ENCODE results near the gene MYG1.
A peak's percentile ranks its signal among the peaks of the same experiment; 100 is the strongest.
"Not testable (repeated sequence)": the region's sequence is repeated elsewhere in the genome, so short reads cannot be mapped to it uniquely, and the experiment has no call there.

The MYG1 gene

DNA sequence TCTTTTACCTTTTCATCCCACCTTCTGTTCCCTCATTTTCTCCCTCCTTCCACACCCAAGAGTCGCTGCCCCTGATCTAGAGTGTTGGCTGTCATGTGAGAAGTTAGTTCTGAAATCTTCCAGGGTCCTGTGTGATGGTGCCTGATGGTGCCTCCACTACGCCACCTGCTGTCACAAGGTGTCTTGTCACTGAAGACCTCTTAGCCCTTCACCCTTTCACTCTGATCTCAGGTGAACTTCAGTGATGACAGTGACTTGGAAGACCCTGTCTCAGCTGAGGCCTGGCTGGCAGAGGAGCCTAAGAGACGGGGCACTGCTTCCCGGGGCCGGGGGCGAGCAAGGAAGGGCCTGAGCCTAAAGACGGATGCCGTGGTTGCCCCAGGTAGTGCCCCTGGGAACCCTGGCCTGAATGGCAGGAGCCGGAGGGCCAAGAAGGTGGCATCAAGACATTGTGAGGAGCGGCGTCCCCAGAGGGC, 11.7 kb upstream of the MYG1 start:
- peak; percentile 68 for DNase-seq

DNA sequence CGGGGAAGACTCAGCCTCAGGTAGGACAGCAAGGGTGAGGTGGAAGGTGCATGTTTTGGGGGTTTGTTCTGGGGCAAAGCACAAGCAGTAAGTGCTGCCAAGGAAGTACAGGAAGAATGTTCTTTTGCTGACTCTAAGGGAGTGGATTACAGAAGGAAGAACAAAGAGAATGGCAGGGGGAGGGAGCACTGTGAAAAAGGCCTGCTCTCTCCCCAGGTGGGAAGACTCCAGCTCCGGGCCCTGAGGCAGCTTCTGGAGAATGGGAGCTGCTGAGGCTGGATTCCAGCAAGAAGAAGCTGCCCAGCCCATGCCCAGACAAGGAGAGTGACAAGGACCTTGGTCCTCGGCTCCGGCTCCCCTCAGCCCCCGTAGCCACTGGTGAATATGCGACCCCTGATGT, 11.2 kb upstream of the MYG1 start:
- DNase-seq = no peak

GRCh38 chr12:53289891-53290290, 9.6 kb upstream of the MYG1 start:
- no peak for DNase-seq

GRCh38 chr12:53290661-53291060, 8.8 kb upstream of the MYG1 start:
- DNase-seq = no peak

GRCh38 chr12:53292426-53292825, 7.1 kb upstream of the MYG1 start:
- no peak for DNase-seq

DNA sequence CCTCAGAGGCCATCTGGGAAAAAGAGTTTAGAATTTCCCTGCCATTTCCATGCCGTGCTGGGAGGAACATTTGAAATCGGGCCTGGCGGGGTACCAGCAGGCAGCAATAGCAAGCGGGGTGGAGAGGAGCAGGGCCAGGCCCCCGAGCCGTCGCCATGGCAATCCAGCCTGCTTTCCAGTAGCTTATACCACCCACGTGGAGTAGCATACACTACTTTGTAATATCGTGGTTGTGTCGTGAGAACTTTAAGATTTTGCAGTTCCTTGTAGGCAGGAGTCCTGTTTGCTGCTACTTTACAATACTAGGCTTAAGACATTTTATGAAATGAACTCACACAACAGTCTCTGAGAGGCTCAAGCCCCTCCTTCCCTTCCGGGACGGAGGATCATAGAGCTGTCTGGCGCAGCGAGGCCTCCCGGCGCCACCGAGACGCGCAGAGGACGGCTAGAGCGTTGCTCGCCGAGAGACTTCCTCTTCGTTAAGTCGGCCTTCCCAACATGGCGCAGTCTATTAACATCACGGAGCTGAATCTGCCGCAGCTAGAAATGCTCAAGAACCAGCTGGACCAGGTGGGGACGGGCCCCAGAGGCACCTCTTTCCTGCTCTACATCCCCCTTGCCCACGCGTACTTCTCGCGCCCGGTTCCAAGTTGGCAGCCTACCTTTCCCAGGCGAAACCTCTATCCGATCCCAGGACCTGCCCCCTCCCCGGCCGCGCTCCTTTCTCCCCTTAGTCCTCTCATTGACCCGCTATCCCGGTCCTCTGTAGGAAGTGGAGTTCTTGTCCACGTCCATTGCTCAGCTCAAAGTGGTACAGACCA, 4.2 kb upstream of the MYG1 start, which contains the start of gene PFDN5:
Gene PFDN5, plus strand, starts transcription at position 473 of the 821 bp plus-strand sequence. Its CDS starts 26 bp downstream, at position 499.
- peak; percentile 88 for DNase-seq

GRCh38 chr12:53295891-53296219, 3.6 kb upstream of the MYG1 start:
- no peak for DNase-seq

GRCh38 chr12:53297106-53297505, 2.4 kb upstream of the MYG1 start:
- not testable (repeated sequence) for DNase-seq

DNA sequence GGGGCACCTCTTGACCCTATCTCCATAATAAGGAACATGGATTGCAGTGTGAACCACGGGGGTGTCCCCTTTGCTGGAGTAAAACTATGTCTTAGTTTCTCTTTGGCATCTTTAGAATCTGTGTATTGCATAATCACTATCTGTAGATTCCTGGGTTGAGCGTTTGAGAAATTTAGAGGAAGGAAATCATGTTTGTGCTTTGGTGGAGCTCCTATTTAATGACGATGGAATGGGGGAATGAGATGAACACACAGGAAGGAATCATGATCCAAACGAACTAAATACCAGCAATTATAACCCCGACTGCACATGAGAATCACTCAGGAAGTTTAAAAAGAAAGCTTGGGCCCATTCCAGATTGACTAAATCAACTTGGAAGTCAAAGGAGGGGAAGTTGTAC, 1.3 kb upstream of the MYG1 start:
- DNase-seq = peak in 1 of 2 experiments; percentile 28

DNA sequence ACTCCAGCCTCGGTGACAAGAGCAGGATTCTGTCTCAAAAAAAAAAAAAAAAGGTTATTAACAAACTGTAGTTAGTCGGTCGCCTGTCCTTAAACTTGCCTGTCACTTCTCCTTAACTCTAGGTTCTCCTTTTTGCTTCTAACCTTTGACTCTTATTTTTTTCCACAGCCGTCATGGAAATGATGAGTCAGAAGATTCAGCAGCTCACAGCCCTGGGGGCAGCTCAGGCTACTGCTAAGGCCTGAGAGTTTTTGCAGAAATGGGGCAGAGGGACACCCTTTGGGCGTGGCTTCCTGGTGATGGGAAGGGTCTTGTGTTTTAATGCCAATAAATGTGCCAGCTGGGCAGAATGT, 418 bp upstream of the MYG1 start:
- DNase-seq = peak; percentile 55 to 57

GRCh38 chr12:53300187-53300586, 692 bp downstream of the MYG1 start:
- DNase-seq = no peak

- DNase-seq = no peak
Observed at GRCh38 chr12:53302903-53303302, 3.4 kb downstream of the MYG1 start.

DNA sequence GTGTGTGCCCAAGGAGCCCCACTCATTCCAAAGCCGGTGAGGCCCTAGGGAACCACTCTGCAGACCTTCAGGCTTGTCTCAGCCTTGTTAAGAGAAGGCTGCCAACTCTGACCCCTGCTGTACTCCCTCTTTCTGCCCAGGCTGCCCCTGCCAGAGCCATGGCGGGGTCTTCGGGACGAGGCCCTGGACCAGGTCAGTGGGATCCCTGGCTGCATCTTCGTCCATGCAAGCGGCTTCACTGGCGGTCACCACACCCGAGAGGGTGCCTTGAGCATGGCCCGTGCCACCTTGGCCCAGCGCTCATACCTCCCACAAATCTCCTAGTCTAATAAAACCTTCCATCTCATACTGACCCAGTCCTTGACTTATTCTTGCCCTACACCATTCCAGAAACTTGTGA, 7.3 kb downstream of the MYG1 start:
- no peak for DNase-seq

GRCh38 chr12:53308276-53308675, 8.8 kb downstream of the MYG1 start:
- no peak for DNase-seq

GRCh38 chr12:53313996-53314395, 14.5 kb downstream of the MYG1 start:
- peak; percentile 23 to 35 for DNase-seq

DNA sequence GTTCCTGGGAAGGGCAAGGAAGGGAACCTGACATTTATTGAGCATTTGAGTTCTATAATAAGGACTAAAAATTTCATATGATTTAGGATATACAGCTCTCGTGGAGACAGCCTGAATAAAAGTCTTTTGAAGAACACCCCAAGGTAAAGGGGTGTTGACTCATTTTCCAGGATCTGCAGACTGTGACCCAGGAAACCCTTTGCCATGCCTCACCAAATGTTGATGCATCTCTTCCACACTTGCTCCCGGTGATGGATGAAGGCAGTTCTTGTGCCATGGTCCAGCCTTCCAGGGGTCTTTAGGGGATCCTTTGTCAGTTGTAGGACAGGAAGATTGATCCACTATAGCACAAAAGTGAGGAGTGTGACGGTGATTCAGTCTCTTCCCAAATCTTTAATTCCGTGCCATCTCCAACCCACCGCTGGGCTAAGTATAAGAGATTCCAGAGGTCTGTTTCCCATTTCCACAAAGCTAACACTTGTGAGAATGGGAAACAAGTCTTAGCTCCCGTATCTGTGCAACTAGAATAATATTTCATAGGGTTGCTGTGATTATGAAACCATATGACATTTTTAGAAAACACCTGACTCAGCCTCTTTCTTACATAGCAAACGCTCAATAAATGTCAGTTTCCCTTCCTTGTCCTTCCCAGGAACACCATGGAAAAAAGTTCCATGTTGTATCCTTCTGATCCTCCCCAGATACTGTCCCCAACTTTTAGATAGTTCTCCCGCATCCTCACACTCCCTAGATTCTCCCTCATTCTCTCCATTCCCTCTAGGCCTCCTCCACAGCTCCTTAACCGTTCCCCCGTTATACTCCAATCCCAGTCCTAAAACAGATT, 21.1 kb downstream of the MYG1 start:
- DNase-seq = no peak

GRCh38 chr12:53324113-53324778, 24.8 kb downstream of the MYG1 start:
- DNase-seq = peak; percentile 69 to 75

- peak; percentile 75 to 81 for DNase-seq
Observed at GRCh38 chr12:53324779-53325510, 25.4 kb downstream of the MYG1 start.

DNA sequence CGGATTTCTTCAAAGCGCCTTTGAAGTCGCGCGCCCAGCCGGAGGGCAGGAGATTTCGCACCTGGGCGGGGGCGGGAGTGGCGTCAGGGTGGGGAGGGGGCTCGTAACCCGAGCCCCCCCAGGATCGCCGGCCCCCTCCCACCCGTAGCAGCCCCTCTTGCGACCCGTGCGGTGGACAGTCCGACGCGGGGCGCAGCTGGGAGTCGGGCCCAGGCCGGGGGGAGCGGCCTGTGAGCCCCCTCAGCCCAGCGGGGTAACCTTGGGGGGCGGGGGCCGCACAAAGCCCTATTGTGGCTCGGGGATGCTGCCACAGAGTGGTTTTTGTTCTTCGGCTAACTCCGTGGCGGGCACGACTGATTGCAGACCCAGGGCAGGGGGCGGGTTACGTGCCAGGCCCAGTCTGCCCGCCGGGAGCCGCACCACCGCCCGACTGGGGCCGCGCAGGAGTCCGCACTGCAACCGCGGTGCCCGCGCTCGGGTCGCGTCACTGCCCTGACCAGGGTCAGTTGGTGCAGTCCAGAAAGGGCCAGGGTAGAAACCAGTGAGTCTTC, 26.1 kb downstream of the MYG1 start:
- DNase-seq = no peak

DNA sequence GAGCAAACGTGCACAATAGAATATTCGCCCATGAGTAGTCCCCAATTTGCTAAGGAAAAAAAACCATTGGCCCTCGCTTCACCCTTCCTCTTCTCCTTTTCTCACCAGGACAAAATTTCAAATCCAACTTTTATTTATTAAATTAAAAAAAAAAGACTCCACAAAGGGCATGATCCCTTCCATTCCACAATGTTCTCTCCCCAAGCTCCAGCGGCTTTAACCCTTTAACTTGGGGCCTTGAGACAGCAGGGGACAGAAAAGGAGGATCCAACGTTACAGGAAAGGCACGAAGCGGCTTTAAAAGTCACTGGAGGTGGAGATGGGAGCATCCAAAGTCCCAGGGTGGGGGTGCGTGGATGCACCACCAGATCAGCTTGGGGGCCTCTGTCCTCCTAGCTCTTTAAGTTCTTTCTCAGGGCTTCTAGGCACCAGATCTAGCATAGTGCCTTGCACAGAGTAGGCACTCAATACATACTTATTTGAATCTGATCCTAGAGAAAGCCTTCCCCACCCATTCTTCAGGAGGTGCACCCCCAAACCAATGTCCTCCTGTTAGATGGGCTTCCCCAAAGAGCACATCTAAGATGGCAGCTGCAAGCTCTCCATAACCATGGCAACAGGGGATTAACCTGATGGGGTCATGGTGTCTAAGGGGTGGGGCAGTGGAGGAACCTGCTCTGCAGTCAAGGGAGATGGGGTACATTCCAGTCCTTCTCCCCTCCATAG, 27.1 kb downstream of the MYG1 start:
- DNase-seq = no peak

DNA sequence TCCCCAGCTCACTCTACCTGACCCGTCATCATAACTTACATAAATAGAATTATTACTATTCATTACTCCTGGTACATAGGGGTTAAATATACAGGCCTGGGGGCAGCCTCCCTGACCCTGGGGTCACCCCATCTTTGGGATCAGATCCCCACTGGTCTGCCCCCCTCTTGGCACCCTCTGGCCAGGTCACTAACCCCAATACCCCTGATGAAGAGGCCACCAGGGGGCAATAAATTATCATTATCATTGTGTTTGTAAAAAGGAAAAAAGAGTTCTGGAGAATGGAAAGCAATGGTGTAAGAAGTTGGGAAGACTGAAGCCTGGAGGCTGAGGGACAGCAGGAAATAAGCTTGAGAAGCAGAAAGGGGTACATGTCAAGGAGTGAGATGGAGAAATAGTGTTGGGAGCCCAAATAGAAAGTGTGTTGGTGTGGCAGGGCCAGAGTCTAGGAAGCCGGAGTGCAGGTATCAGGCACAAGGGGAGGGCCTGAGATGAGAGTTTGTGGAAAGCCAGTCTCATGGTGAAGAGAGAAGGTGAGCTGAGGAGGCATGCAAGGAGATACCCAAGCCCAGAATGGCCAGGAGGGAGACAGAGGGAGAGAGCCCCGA, 28.0 kb downstream of the MYG1 start:
- DNase-seq = peak in 1 of 2 experiments; percentile 31

Measured in Kasumi-1 (cell line).